ENCODE results near the gene STN1.

GRCh38 chr10:103936022-103936421, 18.0 kb upstream of the STN1 start:
- TF ChIP-seq CTCF (IDR thresholded peaks at IDR 0.05; ENCODE audit: low read length) = no peak
- TF ChIP-seq EZH2 (IDR thresholded peaks at IDR 0.05; ENCODE audit: borderline replicate concordance, low read length) = no peak

All from OCI-LY1 (cell line).